ENCODE data around the gene TMEM127.

GRCh38 chr2:96265349-96265839 lies 403 bp downstream of the TMEM127 start:
- no peak for TF ChIP-seq POLR2A (IDR thresholded peaks at IDR 0.05)
- TF ChIP-seq, protein P1, sequence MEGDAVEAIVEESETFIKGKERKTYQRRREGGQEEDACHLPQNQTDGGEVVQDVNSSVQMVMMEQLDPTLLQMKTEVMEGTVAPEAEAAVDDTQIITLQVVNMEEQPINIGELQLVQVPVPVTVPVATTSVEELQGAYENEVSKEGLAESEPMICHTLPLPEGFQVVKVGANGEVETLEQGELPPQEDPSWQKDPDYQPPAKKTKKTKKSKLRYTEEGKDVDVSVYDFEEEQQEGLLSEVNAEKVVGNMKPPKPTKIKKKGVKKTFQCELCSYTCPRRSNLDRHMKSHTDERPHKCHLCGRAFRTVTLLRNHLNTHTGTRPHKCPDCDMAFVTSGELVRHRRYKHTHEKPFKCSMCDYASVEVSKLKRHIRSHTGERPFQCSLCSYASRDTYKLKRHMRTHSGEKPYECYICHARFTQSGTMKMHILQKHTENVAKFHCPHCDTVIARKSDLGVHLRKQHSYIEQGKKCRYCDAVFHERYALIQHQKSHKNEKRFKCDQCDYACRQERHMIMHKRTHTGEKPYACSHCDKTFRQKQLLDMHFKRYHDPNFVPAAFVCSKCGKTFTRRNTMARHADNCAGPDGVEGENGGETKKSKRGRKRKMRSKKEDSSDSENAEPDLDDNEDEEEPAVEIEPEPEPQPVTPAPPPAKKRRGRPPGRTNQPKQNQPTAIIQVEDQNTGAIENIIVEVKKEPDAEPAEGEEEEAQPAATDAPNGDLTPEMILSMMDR (IDR thresholded peaks at IDR 0.05) = no peak
